ENCODE data around the gene LRRTM4. TPM values are rescaled to one million over a fixed set of nuclear protein-coding genes. Genes with fewer than 3 reads are reported as not detected.

LRRTM4 gene
- total and polyA plus RNA-seq, 2 donors (not counting 1 experiment from before 2014, with no cell fraction given): not detected

- 20% methylated on average over 1 of the region's 3 CpGs for WGBS (ENCODE audit: insufficient coverage)
- TF ChIP-seq CTCF (IDR thresholded peaks at IDR 0.05): no peak
- no peak for TF ChIP-seq EZH2 (IDR thresholded peaks at IDR 0.05; ENCODE audit: borderline replicate concordance, insufficient read depth, low read depth, low read length, poor library complexity, severe bottlenecking)
Measured at GRCh38 chr2:76953733-76954347, 568.3 kb downstream of the LRRTM4 start.

GRCh38 chr2:76946631-76947145 lies 575.5 kb downstream of the LRRTM4 start:
- Histone ChIP-seq H3K27ac (ENCODE audit: low read length in 2 of 2) (no peak overlapping the region), H2AFZ (ENCODE audit: insufficient read depth, low read depth, low read length, poor library complexity, severe bottlenecking) (no peak overlapping the region), H3K36me3 (replicated peaks in 1 of 2; ENCODE audit: control extremely low read depth in 1 of 2, control insufficient read depth in 1 of 2, extremely low read depth in 1 of 2, insufficient read depth in 2 of 2, low read length in 1 of 2) (no peaks in the 10 kb centered on the region), H3K4me2 (replicated peaks; ENCODE audit: low read depth, low read length, poor library complexity, severe bottlenecking) (no peak overlapping the region), H3K27me3 (replicated peaks in 1 of 4; ENCODE audit: control extremely low read depth in 1 of 4, control insufficient read depth in 3 of 4, insufficient read depth in 4 of 4, low read length in 3 of 4) (no peaks in the 10 kb centered on the region), H3K4me1 (ENCODE audit: control insufficient read depth in 2 of 2, insufficient read depth in 2 of 2, low read length in 2 of 2) (no peaks in the 10 kb centered on the region), H3K79me2 (ENCODE audit: control insufficient read depth, insufficient read depth, low read length) (no peaks in the 10 kb centered on the region), H4K20me1 (ENCODE audit: control insufficient read depth, insufficient read depth, low read length, poor library complexity, severe bottlenecking) (no peaks in the 10 kb centered on the region), H3K9me3 (ENCODE audit: control extremely low read depth in 1 of 3, control insufficient read depth in 2 of 3, insufficient read depth in 1 of 3, low read length in 2 of 3) (no peaks in the 10 kb centered on the region), H3K4me3 (ENCODE audit: control extremely low read depth in 1 of 5, extremely low read depth in 1 of 5, insufficient read depth in 1 of 5, low read depth in 2 of 5, low read length in 4 of 5) (no peak overlapping the region), H3K9ac (ENCODE audit: low read length) (no peak overlapping the region)
- ATAC-seq (ENCODE audit: low read depth) (no peak), DNase-seq (no peak)
- intact Hi-C loops (cut with micrococcal nuclease): no loop called here
- POLR2A ChIA-PET: no interaction called here
- no peaks in the 10 kb centered on the region for H3K4me1 Mint-ChIP-seq
- CTCF ChIA-PET: no interaction called here
- no peak overlapping the region for H3K27ac Mint-ChIP-seq
- no CpG with 5 or more reads among the region's 2 CpGs for WGBS (ENCODE audit: insufficient coverage)
- no peak overlapping the region for H3K4me3 Mint-ChIP-seq
- no peak for TF ChIP-seq CTCF (IDR thresholded peaks at IDR 0.05)
- no peak for TF ChIP-seq EZH2 (IDR thresholded peaks at IDR 0.05; ENCODE audit: borderline replicate concordance, insufficient read depth, low read depth, low read length, poor library complexity, severe bottlenecking)
- no peaks in the 10 kb centered on the region for H3K27me3 Mint-ChIP-seq
- peaks cover 2% of the 10 kb centered on the region for H3K9me3 Mint-ChIP-seq (ENCODE audit: insufficient read depth)

More at GRCh38 chr2:76953733-76954347, 568.3 kb downstream of the LRRTM4 start:
- intact Hi-C loops (cut with micrococcal nuclease): no loop called here
- H3K4me2 ChIP-seq (replicated peaks; ENCODE audit: low read depth, low read length, poor library complexity, severe bottlenecking): no peak overlapping the region
- H3K9ac ChIP-seq (ENCODE audit: low read length): no peak overlapping the region
- H3K27me3 ChIP-seq (replicated peaks in 1 of 4; ENCODE audit: control extremely low read depth in 1 of 4, control insufficient read depth in 3 of 4, insufficient read depth in 4 of 4, low read length in 3 of 4): no peaks in the 10 kb centered on the region
- H4K20me1 ChIP-seq (ENCODE audit: control insufficient read depth, insufficient read depth, low read length, poor library complexity, severe bottlenecking): no peaks in the 10 kb centered on the region
- no peaks in the 10 kb centered on the region for H3K4me1 ChIP-seq (ENCODE audit: control insufficient read depth in 2 of 2, insufficient read depth in 2 of 2, low read length in 2 of 2)
- CTCF ChIA-PET: interaction anchor here (0.6 kb wide), 1 partner anchor 1278 kb away, joined by 3 read pairs; no protein-coding TSS in a partner anchor
- Mint-ChIP-seq H3K27me3 (no peaks in the 10 kb centered on the region), H3K4me1 (no peaks in the 10 kb centered on the region), H3K9me3 (ENCODE audit: insufficient read depth) (peaks cover 2% of the 10 kb centered on the region), H3K4me3 (no peak overlapping the region), H3K27ac (no peak overlapping the region)
- POLR2A ChIA-PET: no interaction called here
- DNase-seq (no peak), ATAC-seq (ENCODE audit: low read depth) (no peak)
- no peaks in the 10 kb centered on the region for H3K9me3 ChIP-seq (ENCODE audit: control extremely low read depth in 1 of 3, control insufficient read depth in 2 of 3, insufficient read depth in 1 of 3, low read length in 2 of 3)
- no peak overlapping the region for H3K4me3 ChIP-seq (ENCODE audit: control extremely low read depth in 1 of 5, extremely low read depth in 1 of 5, insufficient read depth in 1 of 5, low read depth in 2 of 5, low read length in 4 of 5)
- no peak overlapping the region for H3K27ac ChIP-seq (ENCODE audit: low read length in 2 of 2)
- no peaks in the 10 kb centered on the region for H3K79me2 ChIP-seq (ENCODE audit: control insufficient read depth, insufficient read depth, low read length)
- H3K36me3 ChIP-seq (replicated peaks in 1 of 2; ENCODE audit: control extremely low read depth in 1 of 2, control insufficient read depth in 1 of 2, extremely low read depth in 1 of 2, insufficient read depth in 2 of 2, low read length in 1 of 2): no peaks in the 10 kb centered on the region
- H2AFZ ChIP-seq (ENCODE audit: insufficient read depth, low read depth, low read length, poor library complexity, severe bottlenecking): no peak overlapping the region
